HepG2 (cell line): ENCODE measurements around the gene RGS14. TPM values are rescaled to one million over a fixed set of nuclear protein-coding genes. Genes with fewer than 3 reads are reported as not detected.

Experiments
- ESRRA ChIP-seq: sonication (generic); formaldehyde crosslinking; IDR thresholded peaks from 2 replicates; pipeline ENCODE4 v1.5.1; 2020; ENCODE audit warnings: mild to moderate bottlenecking, low read depth, missing genetic modification reagents
- FLYWCH1 ChIP-seq: sonication (generic); formaldehyde crosslinking; IDR thresholded peaks from 2 replicates; pipeline ENCODE4 v1.8.1; 2023; ENCODE audit warnings: mild to moderate bottlenecking, missing genetic modification reagents
- FOSL1 ChIP-seq: sonication (generic); formaldehyde crosslinking; IDR thresholded peaks from 2 replicates; pipeline ENCODE4 v1.9.0; 2021; ENCODE audit warnings: missing genetic modification reagents, borderline replicate concordance
- HMGXB4 ChIP-seq, 2 experiments: sonication (generic) in 1 of 2; formaldehyde crosslinking in 1 of 2; IDR thresholded peaks; 2 replicates each; pipeline versions ENCODE4 v1.4.0 to v1.6.1; 2018 to 2020; ENCODE audit warnings: missing genetic modification reagents in 2 of 2, borderline replicate concordance in 1 of 2, low read depth in 1 of 2, mild to moderate bottlenecking in 1 of 2, missing biosample characterization in 1 of 2
- HNF4A ChIP-seq: sonication (generic); formaldehyde crosslinking; IDR thresholded peaks from 2 replicates; pipeline ENCODE4 v1.4.0; 2020; ENCODE audit warnings: missing genetic modification reagents
- IKZF1 ChIP-seq: fragments of 450-650 bp; IDR thresholded peaks from 2 replicates; pipeline ENCODE4 v1.7.1; 2016
- MAF1 ChIP-seq: sonication (generic); formaldehyde crosslinking; IDR thresholded peaks from 2 replicates; pipeline ENCODE4 v1.5.0; 2020; ENCODE audit warnings: missing genetic modification reagents, borderline replicate concordance
- MBD4 ChIP-seq: IDR thresholded peaks from 2 replicates; pipeline ENCODE4 v1.6.1; 2012; ENCODE audit warnings: low read length, inconsistent platforms, borderline replicate concordance
- NFIB ChIP-seq: sonication (generic); formaldehyde crosslinking; IDR thresholded peaks from 2 replicates; pipeline ENCODE4 v1.9.0; 2021; ENCODE audit warnings: missing genetic modification reagents, mild to moderate bottlenecking, borderline replicate concordance
- NFRKB ChIP-seq: fragments of 450-650 bp; IDR thresholded peaks from 2 replicates; pipeline ENCODE4 v1.6.1; 2017
- PPARG ChIP-seq: conservative IDR thresholded peaks from 2 replicates; pipeline ENCODE4 v1.6.1; 2016; ENCODE audit warnings: missing biosample characterization, missing genetic modification reagents
- SIX4 ChIP-seq: sonication (generic); formaldehyde crosslinking; IDR thresholded peaks from 2 replicates; pipeline ENCODE4 v1.4.0; 2020; ENCODE audit warnings: missing genetic modification reagents
- SOX5 ChIP-seq: IDR thresholded peaks from 2 replicates; pipeline ENCODE4 v1.6.1; 2016; ENCODE audit warnings: borderline replicate concordance
- STAT6 ChIP-seq: sonication (generic); formaldehyde crosslinking; IDR thresholded peaks from 2 replicates; pipeline ENCODE4 v1.4.0; 2020; ENCODE audit warnings: missing genetic modification reagents, mild to moderate bottlenecking, borderline replicate concordance
- ZBTB1 ChIP-seq: sonication (generic); formaldehyde crosslinking; IDR thresholded peaks from 2 replicates; pipeline ENCODE4 v1.4.0; 2020; ENCODE audit warnings: missing genetic modification reagents, borderline replicate concordance
- ZFAT ChIP-seq: sonication (generic); formaldehyde crosslinking; conservative IDR thresholded peaks from 2 replicates; pipeline ENCODE4 v1.8.1; 2023; ENCODE audit warnings: missing genetic modification reagents, inconsistent platforms
- ZFP36 ChIP-seq: fragments of 150-350 bp; IDR thresholded peaks from 2 replicates; pipeline ENCODE4 v1.6.1; 2018; ENCODE audit warnings: borderline replicate concordance, low read length, low read depth; ENCODE audit not compliant: partially characterized antibody
- ZFP82 ChIP-seq: sonication (generic); formaldehyde crosslinking; IDR thresholded peaks from 2 replicates; pipeline ENCODE4 v1.5.1; 2020; ENCODE audit warnings: mild to moderate bottlenecking, missing genetic modification reagents, borderline replicate concordance
- ZKSCAN1 ChIP-seq: fragments of 150-350 bp; IDR thresholded peaks from 2 replicates; pipeline ENCODE4 v1.6.1; 2014; ENCODE audit warnings: low read length
- ZKSCAN5 ChIP-seq: sonication (generic); formaldehyde crosslinking; IDR thresholded peaks from 2 replicates; pipeline ENCODE4 v1.5.1; 2020; ENCODE audit warnings: mild to moderate bottlenecking, missing genetic modification reagents
- ZNF256 ChIP-seq: sonication (generic); formaldehyde crosslinking; conservative IDR thresholded peaks from 2 replicates; pipeline ENCODE4 v1.4.0; 2020; ENCODE audit warnings: missing genetic modification reagents
- ZNF510 ChIP-seq: sonication (generic); formaldehyde crosslinking; IDR thresholded peaks from 2 replicates; pipeline ENCODE4 v1.4.0; 2020; ENCODE audit warnings: low read depth, mild to moderate bottlenecking, missing genetic modification reagents
- ZNF552 ChIP-seq: sonication (generic); formaldehyde crosslinking; IDR thresholded peaks from 2 replicates; pipeline ENCODE4 v1.9.0; 2022; ENCODE audit warnings: missing genetic modification reagents, mild to moderate bottlenecking, borderline replicate concordance
- ZNF569 ChIP-seq: sonication (generic); formaldehyde crosslinking; IDR thresholded peaks from 2 replicates; pipeline ENCODE4 v1.5.0; 2020; ENCODE audit warnings: mild to moderate bottlenecking, missing genetic modification reagents, moderate library complexity, borderline replicate concordance
- ZNF737 ChIP-seq: sonication (generic); formaldehyde crosslinking; IDR thresholded peaks from 2 replicates; pipeline ENCODE4 v1.5.0; 2020; ENCODE audit warnings: missing genetic modification reagents, mild to moderate bottlenecking, borderline replicate concordance
- ZNF841 ChIP-seq: sonication (generic); formaldehyde crosslinking; IDR thresholded peaks from 2 replicates; pipeline ENCODE4 v1.8.1; 2023; ENCODE audit warnings: missing genetic modification reagents, borderline replicate concordance
- ZSCAN20 ChIP-seq: sonication (generic); formaldehyde crosslinking; IDR thresholded peaks from 2 replicates; pipeline ENCODE4 v1.4.0; 2020; ENCODE audit warnings: missing genetic modification reagents, mild to moderate bottlenecking, borderline replicate concordance
- ZSCAN25 ChIP-seq: sonication (generic); formaldehyde crosslinking; IDR thresholded peaks from 2 replicates; pipeline ENCODE4 v1.8.0; 2022; ENCODE audit warnings: mild to moderate bottlenecking, missing genetic modification reagents
- ZSCAN31 ChIP-seq: sonication (generic); formaldehyde crosslinking; IDR thresholded peaks from 2 replicates; pipeline ENCODE4 v1.5.0; 2020; ENCODE audit warnings: low read depth, mild to moderate bottlenecking, missing genetic modification reagents
- polyA plus RNA-seq, 8 experiments: library from polyadenylated mRNA; depleted of rRNA in 3 of 8; stranded (reverse) in 7 of 8; unstranded in 1 of 8; fragments of >200 nt; fragmentation: Illumina TruSeq in 4 of 8; extraction: Trizol in 4 of 8; gene quantifications; 2 replicates each; pipeline versions ENCODE4 v1.2.1 to v1.2.3, GENCODE V29; 2011 to 2016; ENCODE audit warnings: low read depth in 4 of 8, missing spikeins in 1 of 8, mixed read lengths in 1 of 8; ENCODE audit not compliant: insufficient read depth in 1 of 8
- total RNA-seq, 5 experiments: library from RNA; depleted of rRNA; stranded (reverse); fragments of >200 nt; fragmentation: Illumina TruSeq; extraction: Trizol; gene quantifications; 2 replicates each; pipeline ENCODE4 v1.2.3, GENCODE V29; 2016; ENCODE audit warnings: low read depth in 1 of 5

The RGS14 gene
- total and polyA plus RNA-seq, 2 of the 13 experiments (the other 11 are each of a cell fraction or from before 2014, with no cell fraction given) = 11.1 to 17.2 TPM

GRCh38 chr5:177370488-177371119 lies 12.9 kb downstream of the RGS14 start (continued):
- TF ChIP-seq IKZF1 (no peak), ZNF510 (no peak), ZNF569 (CRISPR knock-in tag) (no peak), MBD4 (no peak), ZFP36 (no peak), FLYWCH1 (CRISPR knock-in tag) (no peak), ZSCAN25 (CRISPR knock-in tag) (0 out of 2 replicates have a peak, but pooled peaks have one; percentile 18), ZSCAN31 (no peak), NFRKB (no peak), NFIB (CRISPR knock-in tag) (no peak), ZKSCAN1 (no peak), HMGXB4 (CRISPR knock-in tag; IDR thresholded peaks at IDR 0.05; ENCODE audit: borderline replicate concordance in 1 of 2, low read depth in 1 of 2) (peak; percentile 73 to 88; a peak in 3 of 4 replicates), PPARG (CRISPR knock-in tag) (peak; percentile 38; the same call in 1 of the 2 replicates), ESRRA (CRISPR knock-in tag) (no peak), ZNF256 (no peak), ZFAT (no peak), ZSCAN20 (CRISPR knock-in tag) (no peak), ZNF552 (CRISPR knock-in tag) (no peak), ZNF737 (no peak), ZFP82 (CRISPR knock-in tag) (no peak), ZKSCAN5 (CRISPR knock-in tag) (no peak), FOSL1 (no peak), ZBTB1 (CRISPR knock-in tag) (no peak), ZNF841 (CRISPR knock-in tag) (no peak), SIX4 (CRISPR knock-in tag) (no peak), STAT6 (CRISPR knock-in tag) (no peak), HNF4A (CRISPR knock-in tag) (peak; percentile 21; the same call in 1 of the 2 replicates), MAF1 (CRISPR knock-in tag) (no peak), SOX5 (CRISPR knock-in tag) (peak; percentile 58; the same call in 1 of the 2 replicates)
